Measurements from ENCODE around the gene DYNC1H1. TPM values are rescaled to one million over a fixed set of nuclear protein-coding genes. Genes with fewer than 3 reads are reported as not detected.

DYNC1H1 gene
- total RNA-seq, 4 donors from 2014 or later: 338 to 524 (median 432) TPM

DNA sequence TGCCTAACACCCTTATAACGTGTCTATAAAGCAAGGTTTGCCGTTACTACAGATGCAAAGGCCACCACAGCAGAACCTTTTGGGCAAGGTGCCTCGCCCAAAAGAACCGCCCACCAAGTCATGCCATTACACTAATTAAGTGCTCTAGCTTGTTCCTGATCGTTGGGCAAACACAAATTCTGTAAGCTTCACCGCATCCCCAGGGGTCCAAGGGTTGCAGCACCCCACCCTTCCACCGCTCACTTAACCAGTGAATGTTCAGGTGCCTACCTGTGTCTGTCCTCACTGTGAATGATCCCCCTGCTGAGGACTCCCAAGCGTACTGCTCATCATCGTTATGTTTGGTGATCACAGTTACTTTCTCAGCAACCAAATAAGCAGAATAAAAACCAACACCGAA is 121.1 kb downstream of the DYNC1H1 start:
- TF ChIP-seq CTCF (IDR thresholded peaks at IDR 0.05; ENCODE audit: low read depth): no peak

GRCh38 chr14:102085948-102086708 is 121.8 kb downstream of the DYNC1H1 start:
- no peak for TF ChIP-seq CTCF (IDR thresholded peaks at IDR 0.05; ENCODE audit: low read depth)

GRCh38 chr14:102086709-102086971 is 122.3 kb downstream of the DYNC1H1 start:
- TF ChIP-seq CTCF (IDR thresholded peaks at IDR 0.05; ENCODE audit: low read depth): no peak

- no peak for TF ChIP-seq CTCF (IDR thresholded peaks at IDR 0.05; ENCODE audit: low read depth)
Measured at GRCh38 chr14:102086972-102087761, 122.8 kb downstream of the DYNC1H1 start, which contains the start of gene HSP90AA1. HSP90AA1 (minus strand) TSS chr14:102087044; CDS start chr14:102086378, 666 bp downstream.

GRCh38 chr14:102087762-102088011 is 123.3 kb downstream of the DYNC1H1 start:
- no peak for TF ChIP-seq CTCF (IDR thresholded peaks at IDR 0.05; ENCODE audit: low read depth)

- TF ChIP-seq CTCF (IDR thresholded peaks at IDR 0.05; ENCODE audit: low read depth): no peak
Measured at GRCh38 chr14:102088012-102088792, 123.8 kb downstream of the DYNC1H1 start.

Data from subcutaneous adipose tissue (tissue), 4 donors.